Right lobe of liver (tissue), 4 donors: ENCODE results near the gene STX1B.

Source experiments
- CTCF ChIP-seq, 4 donors: fragments of 200-600 bp in 3 of 4; fragments of 450-650 bp in 1 of 4; IDR thresholded peaks; one replicate each; pipeline versions ENCODE4 v1.5.1 to v1.8.0; 2016 to 2022; ENCODE audit warnings: antibody characterized with exemption in 4 of 4, mild to moderate bottlenecking in 2 of 4
- POLR2A ChIP-seq: fragments of 450-650 bp; IDR thresholded peaks from one replicate; pipeline ENCODE4 v1.6.1; 2017; ENCODE audit warnings: antibody characterized with exemption, mild to moderate bottlenecking
- donor health status: DM: no; HTN: no; CAD: no.
- donor health status: DM: no; HTN: no; CAD: no.
- donor health status: DM: no; HTN: yes; CAD: no.

GRCh38 chr16:30944352-30944751 is 66.1 kb downstream of the STX1B start:
- TF ChIP-seq CTCF (IDR thresholded peaks at IDR 0.05) (no peak), POLR2A (no peak)
